ENCODE results near the gene TANC1.

Gene TANC1

DNA sequence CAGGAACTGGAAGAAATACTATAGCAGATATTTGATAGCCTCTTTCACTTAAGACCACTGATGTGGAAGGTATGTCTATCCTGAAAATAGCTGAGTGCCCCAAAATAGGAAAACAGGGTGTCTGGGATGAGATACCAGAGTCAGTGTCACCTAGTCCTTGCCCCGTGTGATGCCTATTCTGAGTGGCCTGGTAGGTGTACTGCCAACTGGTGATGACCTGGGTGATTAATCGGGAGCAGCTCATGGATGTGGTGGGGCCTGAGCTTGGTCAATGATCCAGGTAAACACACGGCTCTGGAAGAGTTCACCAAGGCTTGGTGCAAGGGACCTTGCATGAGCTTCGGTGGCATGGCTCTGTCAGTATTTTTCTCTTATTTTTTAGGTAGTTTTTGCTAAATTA lies 95.2 kb downstream of the TANC1 start:
- no peak for DNase-seq (ENCODE audit: low spot score)

DNA sequence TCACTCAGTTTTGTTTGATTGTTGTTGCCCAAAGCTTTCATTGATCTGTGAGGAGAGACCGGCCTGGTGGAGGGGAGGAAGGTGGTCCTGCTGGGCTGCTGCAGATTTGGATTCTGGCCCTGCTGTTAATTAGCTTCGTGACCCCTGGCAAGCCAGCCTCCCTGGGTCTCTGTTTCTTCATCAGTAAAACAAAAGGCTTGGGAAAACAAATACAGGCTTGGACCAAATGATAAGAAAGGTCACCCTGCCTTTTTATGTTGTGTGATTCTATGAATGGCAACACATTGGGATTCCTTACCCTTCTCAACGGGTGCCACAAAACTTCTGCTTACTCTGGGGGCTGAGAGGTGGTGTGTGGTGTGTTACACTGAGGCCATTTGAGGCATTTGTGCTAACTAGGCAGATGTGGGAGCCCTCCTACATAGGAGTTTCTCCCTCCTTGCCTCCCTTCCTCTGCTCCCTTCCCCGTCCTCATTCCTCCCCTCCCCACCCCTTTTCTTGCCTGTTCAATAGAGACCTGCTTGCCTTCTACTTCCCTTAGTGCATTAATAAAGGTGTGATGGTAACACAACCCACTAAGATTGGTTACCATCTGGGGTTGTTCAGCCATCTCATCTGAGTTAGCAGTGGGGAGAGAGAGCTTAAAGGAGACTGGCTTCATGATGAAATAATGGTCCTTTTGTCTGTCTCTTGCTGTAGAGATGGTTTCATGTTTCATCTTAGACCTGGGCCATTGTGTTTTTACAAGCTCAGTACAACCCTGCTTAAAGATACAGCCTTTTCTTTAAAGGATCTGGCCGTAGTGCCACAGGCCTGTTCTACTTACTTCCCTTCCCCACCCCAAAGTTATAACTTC lies 96.2 kb downstream of the TANC1 start:
- DNase-seq (ENCODE audit: low spot score) = no peak

DNA sequence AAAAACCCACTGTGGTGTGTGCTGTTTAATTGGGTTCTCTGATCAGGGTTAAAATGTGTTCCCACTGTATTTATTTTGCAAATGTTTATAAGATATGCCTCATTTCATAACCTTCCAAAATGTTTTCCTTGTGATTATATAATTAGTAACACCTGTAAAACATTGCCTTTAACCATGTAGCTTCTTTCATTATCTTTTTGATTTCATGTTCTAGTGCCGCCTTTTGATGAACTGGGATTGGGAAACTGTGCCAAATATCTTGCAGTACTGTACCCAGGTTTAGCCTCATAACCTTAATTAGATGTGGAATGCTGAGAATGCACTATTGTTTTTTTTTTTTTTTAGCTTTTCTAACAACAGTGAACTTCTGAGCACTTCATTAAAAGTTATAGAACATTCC lies 96.9 kb downstream of the TANC1 start:
- no peak for DNase-seq (ENCODE audit: low spot score)

DNA sequence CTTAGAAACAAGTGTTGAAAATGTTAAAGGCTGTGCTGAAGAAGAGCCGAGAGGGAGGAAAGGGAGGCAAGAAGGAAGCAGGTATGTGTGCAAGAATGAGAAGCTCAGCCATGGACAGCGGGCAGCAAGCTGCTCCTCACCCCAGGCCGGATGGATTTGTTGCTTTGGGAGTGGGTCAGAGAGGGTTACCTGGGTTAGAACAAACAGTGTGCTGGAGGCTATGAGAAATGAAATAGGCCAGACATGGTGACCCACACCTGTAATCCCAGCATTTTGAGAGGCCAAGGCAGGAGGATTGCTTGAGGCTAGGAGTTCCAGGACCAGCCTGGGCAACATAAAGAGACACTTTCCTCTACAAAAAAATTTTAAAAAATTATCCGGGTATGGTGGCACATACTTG lies 97.5 kb downstream of the TANC1 start:
- DNase-seq (ENCODE audit: low spot score) = no peak

DNA sequence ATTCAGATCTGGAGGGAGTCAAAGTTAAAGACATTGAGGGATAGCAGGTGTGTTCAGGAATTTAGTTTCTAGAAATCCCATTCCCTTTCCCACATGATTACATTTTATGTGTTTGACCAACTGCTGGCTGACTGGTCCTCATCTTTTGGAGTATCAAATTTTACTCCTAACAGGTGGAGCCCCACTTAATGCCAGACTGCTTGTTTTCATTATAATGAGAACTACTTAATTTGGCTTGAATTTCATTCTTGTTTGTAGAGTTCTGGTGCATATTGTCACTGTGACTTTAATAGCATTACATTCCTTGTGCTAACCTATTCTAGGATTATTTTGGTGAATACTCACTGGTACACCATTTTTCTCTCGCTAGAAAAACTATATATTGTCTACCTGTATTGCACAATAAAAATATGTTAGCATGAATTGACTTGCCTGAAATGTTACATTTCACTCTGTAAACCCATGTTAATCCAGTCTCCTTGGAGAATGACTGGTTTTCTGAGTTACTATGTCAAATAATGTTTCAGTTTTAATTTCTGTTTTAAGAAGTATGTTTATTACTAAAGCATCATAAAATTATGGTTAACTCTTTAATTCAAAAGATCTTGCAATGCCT lies 98.2 kb downstream of the TANC1 start:
- DNase-seq (ENCODE audit: low spot score) = no peak

DNA sequence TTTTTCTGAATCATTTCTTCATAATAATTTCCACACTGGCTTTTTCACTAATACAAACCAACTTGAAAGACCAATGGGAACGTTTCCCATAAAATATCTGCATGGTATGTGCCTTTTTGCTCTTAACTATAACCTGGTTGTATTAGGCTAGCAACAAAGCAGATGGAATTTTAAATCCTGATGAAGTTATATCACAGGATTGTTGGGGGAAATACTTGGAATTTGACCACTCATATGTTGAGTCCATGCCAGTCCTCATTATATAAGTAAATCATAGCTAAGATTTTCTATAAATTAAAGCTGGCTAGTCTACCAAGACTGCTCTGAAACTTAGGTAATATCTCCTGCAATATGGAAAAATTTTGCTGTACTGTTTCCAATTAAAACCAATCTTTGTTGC lies 99.5 kb downstream of the TANC1 start:
- DNase-seq (ENCODE audit: low spot score) = no peak

DNA sequence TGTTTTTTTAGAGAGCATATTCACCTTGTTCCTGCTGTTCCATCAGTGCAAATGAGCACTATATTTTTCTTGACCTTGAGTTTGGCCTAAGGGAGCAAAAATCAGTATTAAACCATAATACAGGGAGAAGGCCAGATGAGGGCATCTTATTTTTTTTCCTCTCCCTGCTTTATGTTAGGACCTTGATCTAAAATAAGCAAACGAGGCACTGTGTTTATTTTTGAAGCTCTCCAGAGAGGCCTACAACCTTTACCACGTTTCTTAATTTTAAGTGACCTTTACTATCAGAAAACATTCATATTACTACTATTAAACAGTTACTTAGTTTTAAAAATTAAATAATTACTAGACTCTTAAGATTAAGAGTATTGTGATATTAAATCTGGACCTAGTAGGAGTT lies 100.8 kb downstream of the TANC1 start:
- DNase-seq (ENCODE audit: low spot score) = no peak

DNA sequence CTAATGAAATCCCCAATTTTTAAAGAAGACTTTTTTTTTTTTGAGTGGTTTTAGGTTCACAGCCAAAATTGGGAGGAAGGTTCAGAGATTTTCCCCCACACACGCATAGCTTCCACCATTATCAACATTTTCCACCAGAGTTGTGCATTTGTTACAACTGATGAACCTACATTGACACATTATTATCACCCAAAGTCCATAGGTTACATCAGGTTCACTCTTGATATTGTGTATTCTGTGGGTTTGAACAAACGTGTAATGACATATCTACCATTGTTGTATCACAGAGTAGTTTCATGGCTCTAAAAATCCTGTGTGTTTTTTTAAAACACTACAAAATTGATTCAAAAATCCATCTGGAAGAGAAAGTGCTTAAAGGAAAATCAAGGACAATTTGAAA lies 101.8 kb downstream of the TANC1 start:
- DNase-seq (ENCODE audit: low spot score) = no peak

DNA sequence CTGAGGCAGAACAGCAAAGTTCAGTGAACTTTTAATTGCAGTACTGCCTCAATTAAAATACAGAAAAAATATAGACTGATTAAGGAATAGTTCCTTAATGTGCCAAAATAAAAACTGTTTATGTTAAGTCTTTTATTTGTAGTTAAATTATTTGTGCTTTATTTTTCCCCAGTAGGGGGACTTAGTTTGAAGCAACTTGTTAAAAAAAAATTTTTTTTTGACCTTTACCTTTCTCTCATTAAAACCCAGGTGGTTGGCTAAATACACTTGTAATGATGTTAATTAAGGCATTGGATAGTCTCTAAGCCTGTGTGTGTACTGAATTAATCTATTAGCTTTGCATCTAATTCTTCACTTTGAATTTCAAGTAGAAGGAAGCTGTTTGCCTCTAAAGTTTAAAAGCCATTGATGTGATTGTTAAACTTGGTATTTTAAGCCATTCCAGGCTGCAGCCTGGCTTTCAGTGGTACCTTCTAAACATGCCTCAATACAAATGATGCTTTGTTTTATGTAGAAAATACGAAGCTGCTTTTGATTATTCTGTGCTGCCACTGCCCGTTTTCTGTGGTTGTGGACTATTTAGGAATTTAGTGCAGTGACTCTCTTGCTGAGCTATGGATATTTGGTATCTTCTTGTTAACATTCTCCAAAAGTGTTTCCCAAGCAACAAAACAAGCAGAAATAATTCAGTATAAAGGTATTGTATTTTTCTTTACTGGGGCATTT lies 102.9 kb downstream of the TANC1 start:
- no peak for DNase-seq (ENCODE audit: low spot score)

DNA sequence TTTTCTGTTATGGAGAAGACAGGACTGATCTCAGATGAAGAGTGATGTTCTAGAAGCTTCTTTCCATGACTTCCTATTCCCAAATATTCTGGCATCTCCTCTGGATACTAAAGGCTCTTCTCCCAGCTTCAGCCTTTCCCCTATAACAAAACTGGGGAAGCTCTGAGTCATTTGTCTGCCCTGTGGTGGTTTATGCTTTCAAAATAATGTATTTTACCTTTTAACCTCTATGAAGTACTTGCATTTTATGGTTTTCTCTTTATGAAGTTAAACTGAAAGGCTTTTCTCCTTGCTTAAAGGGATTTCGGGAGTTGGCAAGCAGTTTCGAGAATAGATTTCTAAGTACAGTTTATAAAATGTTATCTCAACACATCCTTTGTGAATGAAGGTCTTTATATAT lies 104.4 kb downstream of the TANC1 start:
- no peak for DNase-seq (ENCODE audit: low spot score)

DNA sequence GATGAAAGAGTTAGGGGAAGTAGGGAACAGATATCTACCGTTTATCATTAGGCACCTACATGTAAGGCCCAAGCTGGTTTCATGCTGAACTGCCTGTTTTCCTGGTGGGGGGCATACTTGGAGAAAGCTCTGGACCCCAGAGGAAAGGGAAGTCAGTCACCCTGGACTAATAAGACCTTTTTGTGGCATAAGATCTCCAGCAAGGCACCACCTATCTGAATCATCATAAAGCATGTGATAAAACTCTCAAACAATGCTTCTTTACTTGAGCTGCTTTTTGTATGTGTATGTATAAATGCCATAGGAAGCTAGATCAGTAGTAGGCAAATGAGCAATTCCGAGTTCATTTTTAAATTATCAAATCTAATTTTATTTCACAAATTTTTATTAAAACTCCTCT lies 104.8 kb downstream of the TANC1 start:
- DNase-seq (ENCODE audit: low spot score) = no peak

DNA sequence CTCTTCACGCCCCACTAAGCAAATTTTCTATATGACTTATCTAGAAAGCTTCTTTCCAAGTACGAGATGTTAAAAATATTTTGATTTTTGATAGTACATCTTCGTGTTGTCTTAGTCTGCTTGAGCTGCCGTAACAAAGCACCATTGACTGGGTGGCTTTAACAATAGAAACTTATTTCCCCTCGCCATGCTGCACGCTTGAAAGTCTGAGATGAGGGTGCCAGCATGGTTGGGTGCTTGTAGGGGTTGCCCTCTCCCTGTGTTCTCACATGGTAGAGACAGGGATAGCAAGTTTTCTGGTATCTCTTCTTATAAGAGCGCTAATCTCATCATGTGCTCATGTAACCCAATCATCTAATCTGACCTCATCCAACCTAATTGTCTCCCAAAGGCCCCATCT lies 106.2 kb downstream of the TANC1 start:
- no peak for DNase-seq (ENCODE audit: low spot score)

DNA sequence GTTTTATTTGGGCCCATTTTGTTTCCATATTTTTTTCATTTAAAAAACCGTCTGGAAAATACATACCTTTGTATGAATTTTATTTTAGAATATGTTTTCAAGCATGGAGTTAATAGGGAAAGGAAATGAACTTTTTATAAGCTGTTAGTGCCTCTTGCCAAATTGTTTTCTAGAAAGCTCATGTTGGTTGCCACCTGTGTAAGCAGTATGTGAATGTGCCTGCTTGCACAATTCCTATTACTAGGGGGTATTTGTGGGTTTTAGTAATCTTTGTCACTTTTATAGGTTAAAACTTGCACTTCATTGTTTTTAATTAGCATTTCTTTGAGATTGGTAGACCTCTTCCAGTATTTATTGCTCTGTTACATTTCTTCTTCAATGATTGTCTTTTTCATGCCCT lies 107.3 kb downstream of the TANC1 start:
- DNase-seq (ENCODE audit: low spot score) = no peak

DNA sequence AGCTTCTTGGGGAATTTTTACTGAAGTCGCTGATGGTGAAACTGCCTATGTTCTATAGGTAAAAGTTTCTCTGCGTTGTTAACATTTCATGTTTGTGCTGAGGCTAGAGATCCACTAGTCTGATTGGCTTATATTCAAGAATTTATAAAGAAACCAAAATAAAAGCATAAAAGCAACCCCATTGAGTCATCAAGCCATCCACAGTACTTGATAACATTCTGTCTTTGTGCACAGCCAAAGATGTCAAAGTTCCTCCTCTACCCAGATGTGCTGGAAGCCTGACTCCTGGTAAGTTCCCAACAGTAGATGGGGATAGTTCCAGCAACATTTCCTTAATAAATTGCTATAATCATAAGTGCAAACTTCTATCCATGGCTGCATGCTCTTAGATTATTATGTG lies 107.8 kb downstream of the TANC1 start:
- no peak for DNase-seq (ENCODE audit: low spot score)

DNA sequence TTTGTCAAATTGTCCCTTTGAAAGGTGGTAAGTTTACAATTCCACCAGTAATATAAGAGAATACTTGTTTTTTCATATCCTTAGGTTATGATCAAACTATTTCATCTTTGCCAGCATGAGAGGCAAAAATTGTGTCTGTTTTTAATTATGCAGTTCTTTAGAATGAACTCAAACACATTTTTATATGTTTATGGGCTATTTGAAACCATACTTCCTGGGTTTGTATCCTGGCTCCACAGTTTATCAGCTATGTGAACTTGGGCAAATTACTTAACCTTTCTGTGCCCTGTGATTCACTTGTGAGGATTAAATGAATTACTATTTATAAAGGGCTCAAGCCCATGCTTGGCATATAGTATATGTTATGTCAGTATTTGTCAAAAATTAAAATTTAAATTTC lies 109.4 kb downstream of the TANC1 start:
- no peak for DNase-seq (ENCODE audit: low spot score)

DNA sequence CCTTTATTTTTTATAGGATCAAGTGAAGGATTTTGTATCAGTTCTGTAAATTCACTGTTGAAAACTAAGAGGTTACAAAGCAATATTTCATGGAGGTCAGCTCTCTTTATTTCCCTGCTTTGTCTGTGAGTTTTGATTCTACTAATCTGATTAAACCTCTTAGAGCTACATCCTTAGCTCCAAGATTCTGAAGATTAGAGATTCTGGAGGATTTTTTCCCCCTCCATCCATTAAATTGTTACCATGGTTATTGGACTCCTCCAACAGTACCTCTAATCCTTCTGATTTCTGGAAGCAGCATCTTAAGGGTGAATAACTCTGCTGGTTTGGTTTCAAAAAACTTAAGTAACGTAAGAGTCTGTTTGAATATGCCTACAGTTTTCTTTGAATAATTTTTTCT lies 110.0 kb downstream of the TANC1 start:
- DNase-seq (ENCODE audit: low spot score) = no peak

DNA sequence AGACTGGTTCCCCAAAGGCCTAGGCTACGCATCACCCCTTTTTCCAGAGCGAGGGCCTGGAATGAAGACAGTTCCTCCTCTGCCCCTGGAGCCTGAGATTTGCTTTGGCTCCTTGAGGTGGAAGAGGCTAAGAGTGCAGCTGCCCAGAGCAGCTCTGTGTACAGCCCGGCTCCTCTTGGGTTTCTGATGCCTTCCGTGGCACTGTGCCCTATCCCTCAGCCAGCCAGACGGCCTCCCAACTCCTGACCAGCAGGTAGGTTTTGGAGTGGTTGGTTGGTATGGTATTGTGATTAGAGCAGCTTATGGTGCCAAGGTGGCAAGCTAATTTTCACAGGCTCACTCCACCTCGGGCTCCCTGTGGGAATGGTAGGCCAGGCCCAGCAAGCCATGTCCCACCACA lies 112.2 kb downstream of the TANC1 start:
- no peak for DNase-seq (ENCODE audit: low spot score)

DNA sequence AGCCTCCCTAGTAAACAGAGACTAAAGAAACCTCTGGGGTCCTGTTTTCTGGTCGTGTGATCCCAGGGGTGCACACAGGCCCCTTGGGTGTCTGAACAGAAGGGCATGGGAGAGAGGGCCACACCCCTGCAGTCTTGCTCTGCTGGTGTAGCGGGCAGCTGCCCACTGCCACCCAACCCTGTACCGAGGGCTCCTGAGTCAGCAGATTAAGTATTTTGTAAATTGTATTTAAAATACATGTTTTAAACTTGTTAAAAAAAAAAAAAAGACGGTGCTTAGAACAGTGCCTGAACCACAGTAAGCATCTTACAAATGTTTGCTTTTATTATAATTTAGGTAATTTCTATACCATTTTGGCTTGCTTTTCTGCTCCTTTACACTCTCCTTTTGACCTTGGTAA lies 113.7 kb downstream of the TANC1 start:
- DNase-seq (ENCODE audit: low spot score) = no peak

DNA sequence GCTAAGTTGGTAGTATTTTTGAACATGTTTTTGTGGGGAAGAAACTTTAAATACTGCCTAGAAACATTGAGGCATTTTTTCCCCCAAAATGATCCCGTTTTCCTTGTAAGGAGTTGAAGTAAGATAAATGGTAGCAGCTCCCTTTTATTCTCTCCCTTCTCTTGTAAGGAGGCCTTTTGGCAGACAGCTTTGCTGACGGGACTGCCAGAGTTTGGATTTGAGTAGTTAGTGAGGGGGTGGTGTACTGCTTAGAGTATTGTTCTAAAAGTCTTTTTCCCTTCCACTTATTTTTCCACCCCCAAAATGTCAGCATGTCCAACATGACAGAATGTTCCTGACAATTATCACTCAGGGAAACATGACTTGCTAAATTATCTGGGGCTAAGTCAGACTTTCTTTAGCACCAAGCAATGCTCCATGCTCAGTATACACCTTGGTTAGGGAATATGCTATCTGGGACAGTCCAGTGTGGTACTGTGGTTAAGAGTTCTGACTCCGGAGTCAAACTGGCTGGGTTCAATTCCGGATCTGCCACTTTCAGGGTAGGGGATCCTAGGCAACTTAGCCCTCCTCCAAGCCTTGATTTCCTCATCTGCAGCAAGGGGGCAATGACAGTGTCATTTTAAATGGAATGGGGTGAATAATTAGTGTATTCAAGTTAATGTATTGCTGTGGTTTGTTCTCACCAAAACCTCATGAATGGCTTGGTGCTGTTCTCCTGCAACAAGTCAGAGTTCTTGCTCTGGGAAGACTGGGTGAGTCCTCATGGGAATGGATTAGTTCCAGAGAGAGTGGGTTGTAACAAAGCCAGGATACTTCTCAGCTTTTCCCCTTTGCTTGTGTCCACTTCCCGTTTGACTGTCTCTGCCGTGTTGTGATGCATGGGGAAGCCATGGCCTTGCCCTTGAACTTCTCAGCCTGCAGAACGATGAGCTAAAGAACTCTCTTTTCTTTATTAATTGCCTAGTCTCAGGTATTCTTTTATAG lies 116.2 kb downstream of the TANC1 start:
- no peak for DNase-seq (ENCODE audit: low spot score)

DNA sequence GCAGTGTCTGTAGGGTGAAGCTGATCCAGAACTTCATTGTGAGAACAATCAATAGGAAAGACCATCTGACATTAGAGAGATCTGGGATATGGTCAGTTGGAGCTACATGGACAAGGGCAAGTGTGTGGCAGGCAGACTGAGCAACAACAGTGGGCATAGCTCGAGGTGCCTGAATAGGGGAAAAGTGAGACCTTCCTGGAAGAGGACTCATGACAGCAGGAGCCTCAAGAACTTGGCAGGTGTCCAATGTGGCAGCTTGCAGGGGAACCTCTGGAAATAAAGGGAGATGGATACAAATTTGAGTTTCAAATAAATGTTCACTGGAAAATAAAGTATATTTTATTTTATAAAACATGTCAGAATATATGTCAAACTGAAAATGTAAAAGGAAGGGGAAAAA lies 117.9 kb downstream of the TANC1 start:
- DNase-seq (ENCODE audit: low spot score) = no peak

DNA sequence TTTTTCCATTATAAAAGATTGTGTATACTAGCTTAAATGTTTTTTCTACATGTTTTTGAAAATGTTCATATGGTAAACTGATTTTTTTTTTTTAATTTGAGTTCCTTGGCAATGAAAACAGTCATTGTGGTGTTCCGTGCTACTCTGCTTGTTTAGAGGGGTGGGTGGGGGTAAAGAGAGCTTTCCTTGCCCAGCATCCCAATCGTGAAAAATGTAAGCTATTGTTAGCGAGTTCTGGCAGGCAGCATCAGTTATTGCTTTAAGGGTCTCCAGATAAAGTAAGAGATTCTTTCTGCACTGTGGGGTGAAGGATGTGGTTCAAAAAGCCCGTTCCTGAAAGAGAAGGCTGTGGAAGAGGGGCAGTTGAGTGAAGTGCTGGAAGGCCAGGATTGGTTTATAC lies 118.4 kb downstream of the TANC1 start:
- DNase-seq (ENCODE audit: low spot score) = no peak

DNA sequence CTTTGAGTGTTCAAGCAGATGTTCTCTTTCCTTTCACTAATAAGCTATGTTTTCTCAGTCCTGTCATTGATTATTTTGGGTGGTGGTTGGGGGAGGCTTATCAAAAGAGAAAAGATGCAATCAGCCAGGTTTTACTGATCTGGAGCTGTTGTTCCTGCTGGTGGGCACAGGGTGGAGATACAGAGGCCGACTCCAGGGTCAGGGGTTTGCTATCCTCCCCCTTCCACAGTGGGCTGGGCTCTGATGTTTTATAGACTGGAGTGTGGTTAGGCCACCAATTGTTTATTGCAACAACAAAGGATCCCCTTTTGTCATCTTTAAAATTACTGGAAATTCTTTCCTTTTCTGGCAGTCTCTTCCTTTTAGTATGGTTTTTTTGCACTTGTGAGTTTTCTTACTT lies 120.5 kb downstream of the TANC1 start:
- no peak for DNase-seq (ENCODE audit: low spot score)
